HG03196 (cell line): Measurements from ENCODE around the gene GAMT.

Experiments
- ATAC-seq: cut with Tn5 transposase; IDR thresholded peaks from one replicate; pipeline ENCODE4 v1.9.1; 2021; ENCODE audit not compliant: unreplicated experiment

The GAMT gene

GRCh38 chr19:1434040-1434366 lies 32.7 kb upstream of the GAMT start:
- no peak for ATAC-seq

GRCh38 chr19:1433119-1434039 lies 32.0 kb upstream of the GAMT start:
- ATAC-seq, result no peak

GRCh38 chr19:1432507-1432887 lies 31.2 kb upstream of the GAMT start:
- no peak for ATAC-seq

- no peak for ATAC-seq
These were observed 30.6 kb upstream of the GAMT start for GRCh38 chr19:1431759-1432506.

GRCh38 chr19:1430246-1430645 lies 28.9 kb upstream of the GAMT start:
- ATAC-seq, result no peak

- ATAC-seq, result no peak
These were observed 28.4 kb upstream of the GAMT start for GRCh38 chr19:1429750-1430149.

GRCh38 chr19:1428738-1429391 lies 27.5 kb upstream of the GAMT start:
- ATAC-seq, result no peak

- no peak for ATAC-seq
These were observed 26.0 kb upstream of the GAMT start for GRCh38 chr19:1427221-1427920.

- ATAC-seq, result no peak
These were observed 25.4 kb upstream of the GAMT start for GRCh38 chr19:1426736-1427135.

- ATAC-seq, result no peak
These were observed 24.6 kb upstream of the GAMT start for GRCh38 chr19:1425902-1426301.

- ATAC-seq, result no peak
These were observed 23.9 kb upstream of the GAMT start for GRCh38 chr19:1425102-1425837.

- no peak for ATAC-seq
These were observed 23.0 kb upstream of the GAMT start for GRCh38 chr19:1424192-1424955.

GRCh38 chr19:1423436-1424191 lies 22.3 kb upstream of the GAMT start:
- ATAC-seq, result no peak

GRCh38 chr19:1422943-1423342 lies 21.6 kb upstream of the GAMT start:
- ATAC-seq, result no peak

GRCh38 chr19:1422360-1422759 lies 21.0 kb upstream of the GAMT start:
- ATAC-seq, result no peak

- no peak for ATAC-seq
These were observed 20.6 kb upstream of the GAMT start for GRCh38 chr19:1421958-1422305.

- ATAC-seq, result no peak
These were observed 20.0 kb upstream of the GAMT start for GRCh38 chr19:1421218-1421957.

GRCh38 chr19:1420590-1420989 lies 19.2 kb upstream of the GAMT start:
- ATAC-seq, result no peak
